ENCODE results near the gene TNRC18.

DNA sequence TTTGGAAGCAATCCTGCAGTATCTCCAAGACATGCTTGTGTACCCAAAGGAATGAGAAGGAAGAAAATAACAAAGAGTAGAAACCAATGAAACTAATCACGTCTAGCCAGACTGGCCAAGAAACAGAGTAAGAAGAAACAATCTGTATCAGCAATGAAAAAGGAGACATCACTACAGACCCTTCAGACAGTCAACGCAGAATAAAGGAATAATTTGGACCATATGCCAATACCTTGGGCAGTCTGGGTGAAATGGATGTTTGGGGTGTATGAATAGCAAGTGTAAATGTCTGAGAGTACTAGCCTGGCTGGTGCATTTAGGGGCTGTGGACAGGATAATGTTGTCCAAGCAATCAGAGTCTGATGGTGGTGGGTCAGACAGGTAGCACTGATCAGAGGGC lies 79.8 kb downstream of the TNRC18 start:
- TF ChIP-seq EZH2 (IDR thresholded peaks at IDR 0.05; ENCODE audit: insufficient read depth, poor library complexity, severe bottlenecking) (no peak), EZH2phosphoT487 (IDR thresholded peaks at IDR 0.05; ENCODE audit: insufficient read depth, low read depth) (no peak)

Measured in GM23248 (cell line).